ENCODE measurements around the gene IFI27L2.

DNA sequence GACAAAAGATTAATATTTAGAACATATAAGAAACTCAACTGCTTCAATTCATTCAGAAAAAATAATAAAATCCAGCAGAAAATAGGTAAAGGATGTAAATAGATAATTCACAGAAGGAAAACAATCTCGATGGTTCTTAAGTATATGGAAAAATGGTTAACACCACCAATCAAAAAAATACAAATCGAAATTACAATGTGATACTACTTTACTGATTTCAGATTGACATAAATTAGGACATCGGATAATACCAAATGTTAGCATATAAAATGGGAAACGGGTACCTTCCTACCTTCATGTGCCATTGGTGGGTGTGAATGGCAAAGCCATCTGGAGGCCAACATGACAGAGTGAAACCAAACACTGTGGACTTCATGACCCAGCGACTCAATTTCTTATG, 43.1 kb upstream of the IFI27L2 start:
- TF ChIP-seq, protein P1, sequence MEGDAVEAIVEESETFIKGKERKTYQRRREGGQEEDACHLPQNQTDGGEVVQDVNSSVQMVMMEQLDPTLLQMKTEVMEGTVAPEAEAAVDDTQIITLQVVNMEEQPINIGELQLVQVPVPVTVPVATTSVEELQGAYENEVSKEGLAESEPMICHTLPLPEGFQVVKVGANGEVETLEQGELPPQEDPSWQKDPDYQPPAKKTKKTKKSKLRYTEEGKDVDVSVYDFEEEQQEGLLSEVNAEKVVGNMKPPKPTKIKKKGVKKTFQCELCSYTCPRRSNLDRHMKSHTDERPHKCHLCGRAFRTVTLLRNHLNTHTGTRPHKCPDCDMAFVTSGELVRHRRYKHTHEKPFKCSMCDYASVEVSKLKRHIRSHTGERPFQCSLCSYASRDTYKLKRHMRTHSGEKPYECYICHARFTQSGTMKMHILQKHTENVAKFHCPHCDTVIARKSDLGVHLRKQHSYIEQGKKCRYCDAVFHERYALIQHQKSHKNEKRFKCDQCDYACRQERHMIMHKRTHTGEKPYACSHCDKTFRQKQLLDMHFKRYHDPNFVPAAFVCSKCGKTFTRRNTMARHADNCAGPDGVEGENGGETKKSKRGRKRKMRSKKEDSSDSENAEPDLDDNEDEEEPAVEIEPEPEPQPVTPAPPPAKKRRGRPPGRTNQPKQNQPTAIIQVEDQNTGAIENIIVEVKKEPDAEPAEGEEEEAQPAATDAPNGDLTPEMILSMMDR (IDR thresholded peaks at IDR 0.05), result no peak
- no peak for TF ChIP-seq POLR2A (IDR thresholded peaks at IDR 0.05)

Data from stomach (tissue), 4 donors.